MV-4-11 (cell line): ENCODE results near the gene KCNJ12.
"Not testable (repeated sequence)": the region's sequence is repeated elsewhere in the genome, so short reads cannot be mapped to it uniquely, and the experiment has no call there.

Experiments used
- DNase-seq: peaks from one replicate; lab custom pipeline; 2025; lab: John Stamatoyannopoulos, UW

Gene KCNJ12

DNA sequence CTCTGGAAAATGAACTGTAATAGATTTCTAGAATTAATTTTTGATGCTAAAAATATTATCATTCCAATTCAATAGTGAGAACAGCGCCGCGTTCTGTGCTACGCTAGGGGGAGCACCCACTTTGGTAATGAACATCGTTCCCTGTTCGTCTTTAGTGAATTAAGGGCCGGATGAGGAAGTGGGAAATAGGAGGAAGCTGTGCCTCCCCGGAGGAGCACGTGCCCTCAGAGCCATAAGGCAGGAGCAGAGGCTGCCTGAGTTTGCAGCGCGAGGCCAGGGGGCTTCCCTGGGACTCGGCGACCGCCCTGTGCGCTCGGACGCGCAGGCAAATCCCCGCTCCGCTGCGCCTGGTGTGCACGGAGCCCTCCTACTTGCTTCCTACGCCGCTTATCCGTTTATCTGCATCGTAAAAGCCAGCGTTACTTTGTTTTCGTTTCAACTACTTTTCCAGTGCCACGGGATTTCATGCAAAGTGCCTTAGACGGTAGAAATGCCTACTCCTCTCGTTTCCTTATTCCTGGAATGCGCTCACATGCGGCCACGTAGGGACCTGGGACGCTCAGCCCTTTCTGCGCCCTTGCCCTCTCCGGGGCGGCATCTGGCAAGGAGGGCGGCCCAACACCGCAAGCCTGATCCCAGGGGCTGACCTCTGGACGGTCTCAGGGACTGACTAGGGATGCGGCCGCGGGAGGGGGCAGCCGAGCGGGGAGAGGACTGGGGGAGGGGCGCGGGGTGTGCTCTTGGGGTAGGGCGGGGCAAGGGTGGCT is 76.4 kb downstream of the KCNJ12 start:
- DNase-seq, result peak; percentile 90

DNA sequence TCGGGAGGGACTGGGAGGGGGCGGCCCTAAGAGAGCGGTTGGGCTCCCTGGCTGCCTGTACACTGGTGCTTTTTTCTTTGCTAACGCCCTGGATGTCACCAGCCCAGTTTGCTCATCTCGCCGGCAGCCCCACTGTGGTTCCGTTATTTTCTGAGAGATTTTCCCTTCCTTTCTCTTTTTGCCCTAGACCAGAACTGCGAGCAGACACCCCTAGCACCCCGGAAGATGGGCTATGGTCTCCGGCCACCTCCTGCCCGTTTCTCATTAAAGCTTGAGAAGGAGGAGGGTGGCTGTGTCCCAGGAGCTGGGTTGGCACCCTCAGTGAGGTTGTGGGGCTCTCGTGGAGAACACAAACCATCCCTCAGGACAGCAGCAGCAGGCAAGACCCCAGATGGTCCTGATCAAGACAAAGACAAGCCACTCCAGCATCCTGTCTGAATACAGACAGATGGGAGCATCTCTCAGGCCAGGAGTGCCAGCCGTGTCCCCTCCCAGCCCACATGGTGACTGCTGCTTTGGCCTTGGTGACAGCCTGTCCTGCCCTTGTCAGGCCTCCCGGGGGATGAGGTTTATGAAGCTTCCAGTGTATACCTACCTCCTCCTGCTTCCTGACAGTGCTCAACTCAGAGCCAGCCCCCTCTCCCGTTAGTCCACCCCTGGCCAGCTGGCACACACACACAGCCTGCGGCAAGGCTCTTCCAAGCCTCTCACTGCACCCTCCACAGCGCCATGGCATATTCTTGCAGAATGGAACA is 77.2 kb downstream of the KCNJ12 start:
- no peak for DNase-seq

GRCh38 chr17:21454006-21454405 is 77.8 kb downstream of the KCNJ12 start:
- DNase-seq, result not testable (repeated sequence)

GRCh38 chr17:21454441-21454840 is 78.3 kb downstream of the KCNJ12 start:
- DNase-seq, result peak; percentile 18

DNA sequence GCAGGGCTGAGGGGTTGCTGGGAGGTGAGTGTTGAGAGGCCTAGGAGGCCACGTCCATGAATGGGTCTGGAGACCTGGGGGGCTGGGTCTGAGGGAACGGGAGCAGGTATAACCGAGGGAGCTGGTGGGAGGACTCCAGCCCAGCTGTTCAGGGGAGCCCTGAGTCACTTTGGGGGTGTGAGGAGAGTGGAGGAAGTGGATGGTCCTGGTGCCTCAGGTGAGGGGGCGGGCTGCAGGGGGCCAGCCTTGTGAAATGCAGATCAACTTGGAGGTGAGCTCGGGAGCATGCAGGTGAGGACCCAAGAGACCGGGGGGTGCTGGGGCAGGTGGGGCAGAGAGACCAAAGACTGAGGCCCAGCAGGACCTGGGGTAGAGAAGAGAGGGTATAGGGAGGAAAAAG is 79.6 kb downstream of the KCNJ12 start:
- no peak for DNase-seq

DNA sequence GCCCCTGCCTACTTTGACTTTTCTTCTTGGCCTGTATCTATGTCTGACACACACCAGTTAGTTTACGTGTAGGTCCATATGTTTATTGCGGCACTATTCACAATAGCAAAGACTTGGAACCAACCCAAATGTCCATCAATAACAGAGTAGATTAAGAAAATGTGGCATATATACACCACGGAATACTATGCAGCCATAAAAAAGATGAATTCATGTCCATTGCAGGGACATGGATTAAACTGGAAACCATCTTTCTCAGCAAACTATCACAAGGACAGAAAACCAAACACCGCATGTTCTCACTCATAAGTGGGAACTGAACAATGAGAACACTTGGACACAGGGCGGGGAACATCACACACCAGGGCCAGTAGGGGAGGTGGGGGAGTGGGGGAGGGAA is 80.3 kb downstream of the KCNJ12 start:
- not testable (repeated sequence) for DNase-seq

DNA sequence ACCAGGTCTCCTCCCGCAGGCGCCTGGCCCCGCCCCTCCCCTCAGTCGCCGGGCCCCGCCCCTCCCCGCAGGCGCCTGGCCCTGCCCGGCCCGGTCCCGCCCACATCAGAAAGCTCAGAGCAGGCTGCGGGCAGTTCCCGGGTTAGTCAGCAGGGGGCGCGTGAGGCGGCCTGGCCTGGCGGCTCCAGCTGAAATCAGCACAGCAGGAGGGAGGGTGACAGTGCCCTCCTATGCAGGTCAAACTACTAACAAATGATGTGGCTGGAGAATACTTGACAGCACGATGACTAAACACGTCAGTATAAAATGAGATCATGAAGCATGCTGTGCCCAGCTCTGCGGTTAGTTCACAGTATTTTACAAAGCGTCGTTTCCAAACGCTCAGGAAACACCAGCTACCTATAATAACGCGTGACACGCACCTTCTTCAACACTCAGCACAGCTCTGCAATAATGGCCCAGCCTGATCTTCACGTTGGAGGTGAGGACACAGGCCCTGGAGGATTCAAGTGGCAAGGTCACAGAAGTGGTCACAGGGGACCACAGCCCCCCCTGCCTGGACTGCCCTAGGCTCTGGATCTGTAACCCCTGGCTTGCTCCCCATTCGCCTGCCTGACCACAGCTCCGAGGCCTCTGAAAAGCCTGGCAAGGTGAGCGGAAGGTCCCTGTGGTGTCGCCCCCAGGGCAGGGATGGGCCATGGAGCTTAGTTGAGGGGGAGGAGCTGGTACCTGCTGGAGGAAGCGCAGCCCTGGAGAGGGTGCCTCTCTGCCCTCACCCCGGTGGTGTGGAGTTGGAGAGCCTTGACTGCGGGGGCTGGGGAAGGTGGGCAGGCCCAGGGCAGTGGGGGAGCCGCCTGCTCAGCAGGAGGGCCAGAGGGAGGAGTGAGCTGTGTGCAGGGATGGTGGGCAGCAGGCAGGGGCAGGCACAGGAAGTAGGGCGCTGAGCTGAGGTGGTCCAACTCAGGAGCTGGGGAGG is 81.2 kb downstream of the KCNJ12 start:
- peak; percentile 81 for DNase-seq

- no peak for DNase-seq
Observed at GRCh38 chr17:21458054-21458453, 81.9 kb downstream of the KCNJ12 start.

DNA sequence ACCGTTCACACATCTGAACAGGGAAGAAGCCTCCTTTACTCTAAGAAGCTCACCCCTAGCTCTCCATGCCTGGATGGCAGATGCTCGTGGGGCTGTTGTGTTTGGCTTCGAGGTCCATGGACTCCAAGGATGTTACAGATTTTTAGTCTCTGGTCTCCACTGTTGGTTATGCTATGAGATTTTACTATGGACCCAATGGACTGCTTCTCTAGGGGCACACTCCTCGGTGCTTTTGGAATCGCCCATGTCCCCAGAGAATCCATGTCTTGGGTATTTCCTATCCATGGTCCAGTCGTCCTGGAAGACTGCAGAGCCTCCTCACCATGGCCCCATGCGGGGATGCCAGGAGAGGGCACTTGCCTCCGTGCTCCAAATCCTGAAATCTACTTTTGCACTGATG is 83.4 kb downstream of the KCNJ12 start:
- DNase-seq, result no peak

DNA sequence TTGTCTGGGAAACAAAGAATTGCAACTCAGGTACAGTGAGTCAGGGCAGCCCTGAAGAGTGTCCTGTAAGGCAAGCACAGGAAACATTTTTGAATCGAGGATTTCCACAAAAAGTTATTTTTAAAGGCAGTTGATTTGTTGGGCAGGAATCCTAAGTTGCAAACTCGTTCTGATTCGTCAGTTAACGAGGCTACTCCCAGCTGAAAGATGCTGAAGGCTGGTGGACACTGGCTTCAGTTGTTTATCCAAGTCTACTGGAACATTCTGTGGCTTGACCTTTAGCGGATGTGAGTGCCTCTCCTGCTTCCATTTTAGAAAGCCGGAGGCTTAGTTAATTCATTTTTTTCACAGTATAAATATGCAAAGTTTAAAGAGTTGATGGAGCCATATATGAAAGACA is 84.2 kb downstream of the KCNJ12 start:
- no peak for DNase-seq

DNA sequence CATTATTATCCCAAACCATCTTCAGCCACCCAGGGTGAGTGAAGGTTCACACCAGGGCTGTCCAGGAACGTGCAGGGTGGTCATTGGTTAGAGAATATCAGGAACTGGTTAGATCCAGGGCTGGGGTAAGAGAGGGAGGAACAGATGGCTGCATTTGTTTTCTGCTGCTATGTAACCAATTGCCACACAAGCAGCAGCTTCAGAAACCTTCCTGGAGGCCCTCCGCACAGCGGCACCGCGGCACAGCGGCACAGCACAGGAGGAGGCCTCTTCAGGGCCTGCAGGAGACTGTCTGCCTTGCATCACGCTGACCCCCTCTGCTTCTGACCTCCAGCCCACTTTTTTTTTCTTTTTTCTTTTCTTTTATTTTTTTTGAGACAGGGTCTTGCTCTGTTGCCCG is 86.1 kb downstream of the KCNJ12 start:
- peak; percentile 13 for DNase-seq

DNA sequence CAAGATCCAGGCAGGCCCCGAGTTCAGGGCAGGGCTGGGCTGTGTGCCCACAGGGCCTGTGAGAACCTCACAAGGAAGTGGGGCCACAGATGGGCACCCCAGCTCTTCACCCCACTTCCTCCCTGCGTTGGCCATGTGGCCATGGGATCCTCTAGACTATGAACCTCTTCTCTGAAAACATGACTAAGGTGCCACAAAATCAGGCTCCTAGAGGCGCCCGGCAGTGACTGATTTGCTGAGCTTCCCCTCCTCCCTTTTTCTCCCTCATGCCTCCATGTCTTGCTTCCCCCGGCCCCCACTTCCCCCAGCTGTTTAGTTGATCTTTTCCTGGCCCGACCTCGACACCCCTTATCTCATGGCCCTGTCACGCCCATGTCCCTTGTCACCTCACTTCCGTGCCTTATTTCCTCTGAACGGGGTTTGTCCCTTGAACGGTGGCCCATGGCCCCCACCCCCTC is 87.1 kb downstream of the KCNJ12 start:
- DNase-seq, result no peak

- no peak for DNase-seq
Observed at GRCh38 chr17:21463779-21464407, 87.7 kb downstream of the KCNJ12 start.

DNA sequence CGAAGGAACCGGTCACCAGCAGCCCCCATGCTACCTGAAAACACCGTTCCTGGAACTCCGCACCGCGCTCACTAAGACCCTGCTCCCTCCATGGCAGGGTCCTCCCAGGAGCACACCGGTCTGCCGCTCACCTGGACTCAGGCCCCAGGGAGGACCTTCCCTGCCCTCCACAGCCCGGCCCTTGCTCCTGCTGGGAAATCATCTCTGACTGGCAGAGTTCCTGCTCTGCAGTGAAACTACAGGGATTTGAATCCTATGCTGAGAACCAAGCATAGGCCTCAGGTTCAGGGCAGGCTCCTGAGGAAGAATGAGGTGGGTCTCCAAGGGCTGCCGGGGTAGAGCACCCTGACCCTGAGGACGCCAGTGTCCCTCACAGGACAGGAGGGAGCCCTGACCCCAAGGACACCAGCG is 88.5 kb downstream of the KCNJ12 start:
- DNase-seq, result no peak

DNA sequence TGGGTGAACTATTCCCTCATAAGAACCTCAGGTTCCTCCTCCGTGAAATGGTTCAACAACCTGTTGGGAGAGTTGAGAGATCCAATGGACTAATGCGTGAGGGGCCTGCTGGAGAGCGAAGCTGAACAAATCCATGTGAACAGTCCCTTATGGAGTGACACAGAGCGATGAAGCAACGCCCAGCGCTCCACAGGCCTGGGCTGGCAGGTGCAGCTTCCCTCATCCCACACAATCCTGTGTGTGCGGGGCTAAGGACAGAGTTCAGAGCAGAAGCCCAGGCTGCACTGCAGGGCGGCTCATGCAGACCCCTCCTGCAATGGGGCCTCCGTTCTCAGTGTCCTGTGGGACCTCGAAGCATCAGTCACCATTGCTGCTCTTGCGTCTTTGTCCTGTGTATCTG is 90.4 kb downstream of the KCNJ12 start:
- DNase-seq, result no peak

DNA sequence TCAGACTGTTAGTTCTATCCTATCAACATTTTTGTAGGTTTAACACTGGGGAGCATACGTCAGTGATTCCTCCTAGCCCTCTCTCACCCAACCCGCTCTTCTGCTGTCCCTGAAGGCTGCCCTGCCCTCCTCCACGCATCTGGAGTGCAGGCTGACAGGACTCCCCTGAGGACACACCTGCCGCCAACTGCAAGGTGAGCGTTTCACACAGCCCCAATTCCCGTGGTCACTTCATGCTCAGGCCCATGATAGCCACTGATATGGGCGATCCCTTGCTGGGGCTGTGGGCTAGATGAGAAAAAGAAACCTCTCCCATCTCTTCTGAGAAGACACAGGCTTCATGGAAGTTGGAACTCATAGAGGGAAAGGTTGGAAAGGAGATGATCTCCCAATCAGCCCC is 91.0 kb downstream of the KCNJ12 start:
- no peak for DNase-seq

DNA sequence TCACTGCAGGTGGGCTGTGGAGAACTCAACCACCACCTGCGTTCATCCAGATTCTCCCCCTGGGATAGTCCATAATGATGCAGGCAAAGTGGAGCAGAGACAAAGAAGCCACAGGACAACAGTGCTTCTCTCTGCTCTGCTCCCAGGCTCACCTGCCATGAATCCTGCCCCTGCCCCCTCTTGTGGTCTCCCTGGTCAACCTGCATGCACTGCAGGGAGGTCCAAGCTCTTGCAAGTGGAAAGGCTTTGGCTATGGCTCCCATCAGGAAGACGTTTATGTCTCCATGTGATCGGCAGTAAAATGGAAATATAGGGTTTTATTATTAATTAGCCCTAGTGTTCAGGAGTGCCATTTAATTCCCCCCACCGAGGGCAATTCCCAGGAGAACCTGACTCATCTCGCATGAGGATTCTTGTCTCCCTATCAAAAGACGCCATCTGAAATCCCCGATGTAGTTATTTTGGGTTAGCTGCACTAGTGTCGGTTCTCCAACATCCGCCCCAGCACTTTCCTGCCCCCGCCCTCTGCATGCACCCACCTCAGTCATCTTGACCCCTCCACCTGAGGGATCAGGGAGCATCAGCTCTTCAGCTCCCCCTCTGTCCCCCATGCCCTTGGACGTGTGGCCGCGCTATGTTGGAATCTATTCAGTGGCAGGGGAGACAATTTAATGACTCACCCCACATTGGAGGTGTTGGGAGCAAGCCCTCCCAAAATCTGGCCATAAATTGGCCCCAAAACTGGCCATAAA is 91.8 kb downstream of the KCNJ12 start:
- DNase-seq, result no peak
